H1 (cell line): ENCODE data around the gene MAP3K6. TPM values are rescaled to one million over a fixed set of nuclear protein-coding genes. Genes with fewer than 3 reads are reported as not detected.

Experiments used
- BCL11A ChIP-seq, 2 experiments: IDR thresholded peaks; one replicate each; pipeline ENCODE4 v1.6.1; 2011; ENCODE audit warnings: low read depth in 2 of 2, low read length in 2 of 2, mild to moderate bottlenecking in 2 of 2
- CTBP2 ChIP-seq: IDR thresholded peaks from 2 replicates; pipeline ENCODE4 v1.7.0; 2011; ENCODE audit warnings: borderline replicate concordance, mild to moderate bottlenecking, moderate library complexity, mixed read lengths, low read length; ENCODE audit not compliant: insufficient read depth, insufficient read length
- GTF2F1 ChIP-seq: IDR thresholded peaks from 2 replicates; pipeline ENCODE4 v1.6.1; 2012; ENCODE audit warnings: low read depth, low read length, improper control_type of control experiment, borderline replicate concordance
- HDAC2 ChIP-seq, 2 experiments: fragments of 300-600 bp in 1 of 2; sonication (generic) in 1 of 2; IDR thresholded peaks; 2 replicates each; pipeline ENCODE4 v1.6.1; 2011 to 2012; ENCODE audit warnings: low read depth in 2 of 2, low read length in 2 of 2, mild to moderate bottlenecking in 2 of 2, moderate library complexity in 2 of 2, borderline replicate concordance in 1 of 2, inconsistent platforms in 1 of 2
- JUN ChIP-seq: IDR thresholded peaks from 2 replicates; pipeline ENCODE4 v1.6.1; 2011; ENCODE audit warnings: low read depth, mild to moderate bottlenecking, improper control_type of control experiment, low read length
- POLR2AphosphoS5 ChIP-seq: IDR thresholded peaks from 2 replicates; pipeline ENCODE4 v1.6.1; 2011; ENCODE audit warnings: low read depth, low read length
- POU5F1 ChIP-seq: IDR thresholded peaks from 2 replicates; pipeline ENCODE4 v1.6.1; 2011; ENCODE audit warnings: low read depth, mild to moderate bottlenecking, low read length, moderate library complexity
- RBBP5 ChIP-seq: IDR thresholded peaks from 2 replicates; pipeline ENCODE4 v1.7.1; 2012; ENCODE audit warnings: low read depth, mild to moderate bottlenecking, inconsistent platforms, low read length, moderate library complexity, borderline replicate concordance
- RFX5 ChIP-seq: IDR thresholded peaks from 2 replicates; pipeline ENCODE4 v1.6.1; 2011; ENCODE audit warnings: low read depth, low read length, improper control_type of control experiment, borderline replicate concordance
- RNF2 ChIP-seq: fragments of 200-900, 300-1000 bp; sonication (generic); IDR thresholded peaks from 2 replicates; pipeline ENCODE4 v1.7.1; 2016; ENCODE audit warnings: borderline replicate concordance, low read depth, mild to moderate bottlenecking, antibody characterized with exemption, low read length; ENCODE audit not compliant: poor library complexity, severe bottlenecking; ENCODE audit errors: missing control alignments
- SP1 ChIP-seq: IDR thresholded peaks from 2 replicates; pipeline ENCODE4 v1.6.1; 2011; ENCODE audit warnings: low read depth, low read length
- SP2 ChIP-seq: IDR thresholded peaks from 2 replicates; pipeline ENCODE4 v1.6.1; 2012; ENCODE audit warnings: mild to moderate bottlenecking, low read length, inconsistent platforms
- SRF ChIP-seq: IDR thresholded peaks from 2 replicates; pipeline ENCODE4 v1.6.1; 2011; ENCODE audit warnings: mild to moderate bottlenecking, low read depth, low read length, moderate library complexity
- SUZ12 ChIP-seq: fragments of 200-600 bp; sonication (generic); IDR thresholded peaks from 2 replicates; pipeline ENCODE4 v1.6.1; 2012; ENCODE audit warnings: mild to moderate bottlenecking, inconsistent platforms, low read length, moderate library complexity, mixed read lengths
- TAF1 ChIP-seq: IDR thresholded peaks from 2 replicates; pipeline ENCODE4 v1.6.1; 2011; ENCODE audit warnings: mild to moderate bottlenecking, low read depth, low read length
- TBP ChIP-seq: IDR thresholded peaks from 2 replicates; pipeline ENCODE4 v1.6.1; 2011; ENCODE audit warnings: low read depth, low read length, improper control_type of control experiment
- TCF12 ChIP-seq: IDR thresholded peaks from 2 replicates; pipeline ENCODE4 v1.6.1; 2011; ENCODE audit warnings: low read depth, mild to moderate bottlenecking, low read length
- TEAD4 ChIP-seq: IDR thresholded peaks from 2 replicates; pipeline ENCODE4 v1.6.1; 2012; ENCODE audit warnings: low read depth, low read length, inconsistent platforms, mixed read lengths
- polyA plus RNA-seq, 7 experiments: library from polyadenylated mRNA; depleted of rRNA in 3 of 7; stranded (reverse) in 5 of 7; unstranded in 2 of 7; fragments of >200 nt in 5 of 7; fragments of 200-250 nt in 2 of 7; gene quantifications; 1 replicate in 5 of 7; 2 replicates in 1 of 7; 4 replicates in 1 of 7; pipeline versions ENCODE4 v1.2.1 to v1.2.3, GENCODE V29; 2011 to 2013; ENCODE audit warnings: missing spikeins in 2 of 7, mixed read lengths in 2 of 7
- total RNA-seq: library from RNA; stranded (reverse); fragmentation: NEBNext Ultra II Directional; extraction: Animal tissue kit (Norgen Biotek cat#: 25700); gene quantifications from 2 replicates; pipeline ENCODE4 v1.2.1, GENCODE V29; 2021
- TF ChIP-seq, protein P1 (sequence below): IDR thresholded peaks from 2 replicates; pipeline ENCODE4 v1.6.1; 2012; ENCODE audit warnings: low read length, inconsistent platforms

Gene MAP3K6
- total and polyA plus RNA-seq, 2 of the 8 experiments (the other 6 are each of a cell fraction or from before 2014, with no cell fraction given): 7.4 to 7.6 TPM

DNA sequence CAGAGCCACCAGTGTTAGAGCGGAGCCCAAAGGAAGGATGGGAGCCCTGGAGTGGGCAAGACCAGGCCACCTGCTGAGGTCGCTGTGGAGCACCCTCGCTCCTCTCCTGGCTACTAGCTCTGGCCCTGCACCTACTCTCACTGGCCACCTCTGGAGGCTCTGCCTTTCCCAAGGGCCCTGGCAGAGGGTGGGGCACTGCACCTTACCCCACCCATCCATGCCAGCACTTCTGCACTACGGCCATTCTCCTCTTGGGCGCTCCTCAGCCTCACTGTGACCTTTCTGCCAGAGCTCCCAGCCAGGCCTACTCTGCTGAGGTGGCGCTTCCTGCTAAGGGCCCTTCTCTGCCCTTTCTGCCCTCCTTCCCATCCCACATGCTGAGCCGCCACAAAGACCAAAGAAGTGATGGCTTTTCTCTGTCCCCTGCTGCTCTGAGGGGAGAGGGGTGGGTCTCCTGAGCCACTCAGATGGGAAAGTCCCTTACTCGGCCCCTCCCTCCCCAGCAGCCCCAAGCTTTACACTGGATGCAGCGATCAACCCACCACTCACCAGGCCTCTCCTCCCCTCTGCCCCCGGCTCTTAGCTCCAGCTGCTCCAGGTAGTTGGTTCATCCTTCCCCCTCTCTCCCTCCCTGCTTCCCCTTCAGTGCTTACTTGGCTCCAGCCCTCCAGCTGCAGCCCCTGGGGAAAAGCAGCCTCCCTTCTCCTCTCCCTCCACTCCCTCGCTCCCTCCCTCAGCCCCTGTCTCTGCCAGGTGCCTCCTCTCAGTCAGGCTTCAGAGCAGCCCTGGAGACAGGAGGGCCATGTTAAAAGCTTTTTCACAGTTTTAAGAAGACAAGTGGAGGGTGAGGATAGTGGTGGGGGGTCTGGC lies 59.6 kb downstream of the MAP3K6 start (continued):
- TF ChIP-seq HDAC2 (IDR thresholded peaks at IDR 0.05; ENCODE audit: borderline replicate concordance in 1 of 2, low read depth in 2 of 2, low read length in 2 of 2) (peak in 1 of 2 experiments; percentile 79; a peak in 1 of 4 replicates), RNF2 (no peak), TEAD4 (no peak), POLR2AphosphoS5 (no peak; the same call in 1 of the 2 replicates), RBBP5 (peak; percentile 66; the same call in 1 of the 2 replicates), SUZ12 (peak; percentile 45; the same call in 1 of the 2 replicates), SRF (no peak), SP1 (peak; percentile 53; the same call in 1 of the 2 replicates), JUN (no peak), POU5F1 (no peak), TBP (peak; percentile 60; the same call in 1 of the 2 replicates), TCF12 (no peak), RFX5 (no peak), TAF1 (peak; percentile 62), SP2 (no peak), BCL11A (IDR thresholded peaks at IDR 0.05; ENCODE audit: low read depth in 2 of 2, low read length in 2 of 2) (no peak), CTBP2 (peak; percentile 54), GTF2F1 (no peak)
- TF ChIP-seq, protein P1, sequence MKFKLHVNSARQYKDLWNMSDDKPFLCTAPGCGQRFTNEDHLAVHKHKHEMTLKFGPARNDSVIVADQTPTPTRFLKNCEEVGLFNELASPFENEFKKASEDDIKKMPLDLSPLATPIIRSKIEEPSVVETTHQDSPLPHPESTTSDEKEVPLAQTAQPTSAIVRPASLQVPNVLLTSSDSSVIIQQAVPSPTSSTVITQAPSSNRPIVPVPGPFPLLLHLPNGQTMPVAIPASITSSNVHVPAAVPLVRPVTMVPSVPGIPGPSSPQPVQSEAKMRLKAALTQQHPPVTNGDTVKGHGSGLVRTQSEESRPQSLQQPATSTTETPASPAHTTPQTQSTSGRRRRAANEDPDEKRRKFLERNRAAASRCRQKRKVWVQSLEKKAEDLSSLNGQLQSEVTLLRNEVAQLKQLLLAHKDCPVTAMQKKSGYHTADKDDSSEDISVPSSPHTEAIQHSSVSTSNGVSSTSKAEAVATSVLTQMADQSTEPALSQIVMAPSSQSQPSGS: no peak
